Subcutaneous adipose tissue (tissue), 4 donors: ENCODE measurements around the gene DNAH10. TPM values are rescaled to one million over a fixed set of nuclear protein-coding genes. Genes with fewer than 3 reads are reported as not detected.

Experiments
- CTCF ChIP-seq: fragments of 450-650 bp; IDR thresholded peaks from one replicate; pipeline ENCODE4 v1.5.1; 2016; ENCODE audit warnings: low read depth, mild to moderate bottlenecking, control low read depth, antibody characterized with exemption, moderate library complexity
- total RNA-seq, 4 donors: library from RNA; depleted of rRNA; stranded (reverse); fragments of >200 nt; gene quantifications; one replicate each; pipeline ENCODE4 v1.1.0, GENCODE V29; 2016

Gene DNAH10
- total RNA-seq, 4 donors from 2014 or later: under 0.01 to 0.19 (median 0.08) TPM

- TF ChIP-seq CTCF: no peak
These were observed 176.8 kb downstream of the DNAH10 start for GRCh38 chr12:123938679-123939480.

GRCh38 chr12:123939716-123940626, 177.9 kb downstream of the DNAH10 start:
- no peak for TF ChIP-seq CTCF

DNA sequence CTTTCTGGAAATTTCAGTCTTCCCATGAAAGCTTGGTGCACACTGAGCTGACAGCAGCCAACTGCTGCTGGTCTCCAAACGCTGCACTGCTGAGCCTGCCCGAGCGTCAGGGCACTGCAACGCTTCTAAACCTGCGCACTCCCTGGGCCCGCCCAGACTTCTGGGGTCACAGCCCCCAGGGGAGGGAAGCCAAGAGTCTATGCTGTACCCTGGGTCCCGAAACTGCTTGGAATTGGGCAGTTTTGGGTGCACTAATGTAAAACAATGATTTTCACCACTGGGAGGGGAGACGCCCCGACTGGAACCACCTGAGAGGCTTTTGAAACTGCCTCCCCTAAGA, 178.5 kb downstream of the DNAH10 start:
- no peak for TF ChIP-seq CTCF

GRCh38 chr12:123941000-123941399, 178.9 kb downstream of the DNAH10 start:
- no peak for TF ChIP-seq CTCF

GRCh38 chr12:123941624-123942237, 179.6 kb downstream of the DNAH10 start:
- no peak for TF ChIP-seq CTCF

DNA sequence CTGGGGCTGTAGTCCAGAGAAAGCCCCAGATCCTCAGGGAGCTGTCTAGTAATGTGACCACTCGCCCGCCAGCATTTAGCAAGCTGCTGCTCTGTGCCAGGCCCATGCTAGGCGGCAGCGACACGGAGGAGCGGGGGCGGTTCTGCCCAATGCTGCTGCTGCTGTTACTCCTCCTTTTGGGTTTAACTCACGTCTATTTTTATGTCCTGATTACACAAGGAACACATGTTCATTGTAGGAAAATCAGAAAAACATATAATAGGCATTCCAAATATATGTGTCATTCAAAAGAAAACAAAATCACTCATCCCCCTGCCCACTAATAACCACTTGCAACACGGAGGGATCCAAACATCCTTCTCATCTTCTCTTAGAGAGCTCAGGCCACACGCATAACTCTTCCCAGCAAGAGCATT, 180.1 kb downstream of the DNAH10 start:
- TF ChIP-seq CTCF: no peak
